HG03103 (cell line): ENCODE measurements around the gene GON4L.
"Not testable (repeated sequence)": the region's sequence is repeated elsewhere in the genome, so short reads cannot be mapped to it uniquely, and the experiment has no call there.

Experiments used
- ATAC-seq: cut with Tn5 transposase; IDR thresholded peaks from one replicate; pipeline ENCODE4 v1.9.1; 2021; ENCODE audit warnings: low read depth; ENCODE audit not compliant: unreplicated experiment

GON4L gene

DNA sequence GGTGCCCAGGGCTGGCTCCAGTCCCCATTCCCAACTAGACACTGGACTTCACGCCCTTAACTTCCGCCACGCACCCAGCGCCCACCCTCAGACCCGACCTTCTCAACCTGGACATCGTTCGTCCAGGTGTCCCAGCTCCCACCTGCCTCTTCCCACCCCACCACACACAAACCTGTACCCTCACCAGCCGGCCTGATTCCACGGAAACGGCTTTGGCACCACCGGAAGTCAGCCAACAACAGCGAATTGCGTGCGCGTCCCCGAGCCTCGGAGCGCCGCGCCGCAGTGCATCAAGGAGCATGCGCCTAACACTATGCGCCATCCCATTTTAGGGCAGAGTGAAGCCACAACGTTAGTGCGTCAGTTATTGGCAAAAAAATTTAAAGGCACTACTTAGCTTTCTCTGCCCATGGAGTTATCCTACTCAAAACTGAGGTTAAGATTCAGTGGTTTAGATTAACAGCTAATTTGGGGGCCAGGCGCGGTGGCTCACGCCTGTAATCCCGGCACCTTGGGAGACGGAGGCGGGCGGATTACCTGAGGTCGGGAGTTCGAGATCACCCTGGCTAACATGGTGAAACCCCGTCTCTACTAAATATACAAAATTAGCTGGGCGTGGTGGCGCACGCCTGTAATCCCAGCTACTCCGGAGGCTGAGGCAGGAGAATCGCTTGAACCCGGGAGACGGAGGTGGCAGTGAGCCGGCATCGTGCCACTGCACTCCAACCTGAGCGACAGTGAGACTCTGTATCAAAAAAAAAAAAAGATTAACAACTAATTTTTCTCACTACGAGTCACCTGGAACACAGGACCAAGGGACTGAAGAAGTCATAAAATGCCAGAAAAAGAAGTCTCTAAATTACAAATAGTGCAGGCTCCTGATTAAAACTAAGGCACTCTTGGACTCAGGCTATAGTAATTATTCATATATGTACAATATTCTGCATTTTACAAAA lies at the start of gene GON4L:
Gene GON4L (minus strand): TSS at position 240 of the 956 bp plus-strand sequence. CDS start 3,434 bp downstream, outside the sequence.
- ATAC-seq, result peak; percentile 51

GRCh38 chr1:155904261-155904660 lies 47.2 kb upstream of the GON4L start:
- no peak for ATAC-seq

GRCh38 chr1:155900161-155900560 lies 43.1 kb upstream of the GON4L start:
- ATAC-seq, result no peak

GRCh38 chr1:155899683-155900082 lies 42.7 kb upstream of the GON4L start:
- no peak for ATAC-seq

DNA sequence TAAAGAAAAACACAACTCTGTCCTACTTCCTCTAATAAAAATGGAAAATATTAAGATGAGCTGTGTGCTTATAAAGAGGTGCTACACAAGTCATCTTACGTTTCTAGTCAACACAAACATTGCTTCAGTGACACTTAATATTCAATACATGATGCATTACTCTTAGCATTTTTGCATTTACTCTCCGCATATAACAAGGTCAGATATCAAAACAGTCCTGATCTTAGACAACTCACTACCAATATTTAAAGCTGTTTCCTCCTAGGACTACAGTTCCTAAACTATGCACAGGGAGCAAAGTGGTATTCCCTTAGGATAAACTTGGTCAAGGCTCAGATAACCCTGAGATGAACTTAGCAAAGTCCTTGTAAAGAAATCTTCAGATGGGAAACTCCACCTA lies 41.9 kb upstream of the GON4L start:
- no peak for ATAC-seq

GRCh38 chr1:155897746-155898145 lies 40.7 kb upstream of the GON4L start:
- no peak for ATAC-seq

- not testable (repeated sequence) for ATAC-seq
Measured at GRCh38 chr1:155896476-155896875, 39.5 kb upstream of the GON4L start.

GRCh38 chr1:155895617-155896016 lies 38.6 kb upstream of the GON4L start:
- not testable (repeated sequence) for ATAC-seq

GRCh38 chr1:155893389-155894142 lies 36.6 kb upstream of the GON4L start:
- no peak for ATAC-seq

- ATAC-seq, result no peak
Measured at GRCh38 chr1:155892796-155893195, 35.8 kb upstream of the GON4L start.

GRCh38 chr1:155890251-155890650 lies 33.2 kb upstream of the GON4L start:
- no peak for ATAC-seq

DNA sequence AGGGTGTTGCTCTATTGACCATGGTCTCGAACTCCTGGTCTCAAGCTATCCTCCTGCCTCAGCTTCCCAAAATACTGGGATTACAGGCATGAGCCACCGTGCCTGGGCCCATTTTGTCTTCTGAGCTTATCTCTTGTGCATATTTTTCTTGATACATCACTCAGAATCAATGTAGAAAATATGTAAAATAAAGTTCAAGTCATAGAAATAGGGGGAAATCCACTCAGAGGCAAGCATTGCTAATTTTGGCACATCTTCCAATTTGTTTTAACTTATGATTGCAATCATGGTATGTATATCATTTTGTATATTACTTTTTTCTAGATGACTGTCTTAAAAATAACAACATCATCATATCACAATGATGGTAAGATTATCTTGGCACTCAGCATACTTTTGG lies 32.6 kb upstream of the GON4L start:
- no peak for ATAC-seq

DNA sequence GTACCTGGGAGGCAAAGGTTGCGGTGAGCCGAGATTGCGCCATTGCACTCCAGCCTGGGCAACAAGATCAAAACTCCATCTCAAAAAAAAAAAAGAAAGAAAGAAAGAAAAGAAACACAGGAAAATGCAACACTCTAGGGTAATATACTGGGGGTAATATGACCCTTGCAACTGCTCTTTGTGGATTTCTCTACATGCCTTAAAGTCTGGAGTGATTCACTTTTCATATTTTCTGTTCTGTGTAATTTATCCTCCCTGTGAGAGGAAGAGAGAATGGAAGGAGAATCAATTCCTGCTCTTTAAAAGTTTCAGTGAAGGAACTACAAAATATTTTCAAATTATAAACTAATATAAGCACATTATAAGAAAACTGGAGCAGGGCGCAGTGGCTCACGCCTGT lies 31.5 kb upstream of the GON4L start:
- ATAC-seq, result no peak

- no peak for ATAC-seq
Measured at GRCh38 chr1:155884982-155885381, 28.0 kb upstream of the GON4L start.

DNA sequence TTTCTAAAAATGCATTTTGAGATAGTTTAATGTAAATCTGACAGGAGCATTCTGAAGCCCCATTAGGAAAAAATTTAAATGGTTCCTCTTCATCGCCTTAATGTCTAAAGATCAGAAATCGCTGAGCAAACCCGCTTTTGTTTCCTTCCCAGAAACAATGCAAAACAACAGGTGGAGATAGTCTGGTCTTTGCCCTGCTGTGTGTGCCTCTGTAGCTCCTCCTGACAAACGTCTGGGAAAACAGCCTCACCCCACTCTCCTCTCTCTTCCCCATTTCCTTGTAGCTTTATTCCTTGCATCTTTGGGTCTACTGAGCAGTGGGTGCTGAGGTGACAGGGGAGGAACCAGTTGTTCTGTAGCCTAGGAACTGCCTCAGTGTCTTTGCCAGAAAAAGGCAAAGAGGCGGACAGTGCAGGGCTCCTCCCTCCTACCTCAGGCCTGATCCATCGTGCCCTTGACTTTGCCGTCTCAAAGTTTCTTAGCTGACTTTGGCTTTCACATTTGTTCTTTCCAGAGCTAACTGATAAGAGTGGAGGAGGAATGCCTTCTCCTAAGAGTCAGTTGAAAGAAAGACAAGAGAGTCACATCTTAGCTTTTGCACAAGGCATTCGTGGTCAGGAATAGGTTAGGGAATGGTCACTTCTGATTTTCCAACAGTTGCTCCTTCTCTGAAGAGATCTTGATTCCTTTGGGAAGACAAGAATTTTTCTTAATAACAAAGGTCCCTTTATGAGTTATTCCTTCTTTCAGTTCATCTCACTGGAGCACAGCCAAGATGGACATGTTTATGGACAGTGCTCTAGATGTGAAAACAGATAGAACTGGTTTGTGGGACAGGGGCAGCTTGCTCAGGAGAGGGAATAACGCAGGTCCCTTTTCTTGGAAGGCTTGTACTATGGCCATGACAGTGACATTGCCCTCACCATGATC lies 27.3 kb upstream of the GON4L start:
- no peak for ATAC-seq

DNA sequence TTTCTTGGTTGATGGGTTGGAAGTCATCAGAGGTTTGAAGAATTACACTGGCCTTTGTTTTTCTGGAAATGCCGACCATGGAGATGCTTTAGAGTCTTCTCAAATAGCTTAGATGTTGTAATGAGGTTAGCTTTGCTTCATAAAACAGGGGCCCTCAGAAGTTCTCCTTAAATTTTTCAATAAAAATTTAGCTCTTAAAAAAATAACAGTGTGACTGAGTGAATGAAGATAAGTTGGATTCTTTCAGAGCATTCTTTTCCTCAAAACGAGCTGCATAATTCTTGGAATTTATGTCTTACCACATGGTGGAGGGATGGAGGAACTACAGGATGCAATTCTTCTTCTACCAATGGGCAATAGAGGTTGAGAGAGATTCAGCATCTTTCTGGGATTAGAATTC lies 25.8 kb upstream of the GON4L start:
- ATAC-seq, result no peak

DNA sequence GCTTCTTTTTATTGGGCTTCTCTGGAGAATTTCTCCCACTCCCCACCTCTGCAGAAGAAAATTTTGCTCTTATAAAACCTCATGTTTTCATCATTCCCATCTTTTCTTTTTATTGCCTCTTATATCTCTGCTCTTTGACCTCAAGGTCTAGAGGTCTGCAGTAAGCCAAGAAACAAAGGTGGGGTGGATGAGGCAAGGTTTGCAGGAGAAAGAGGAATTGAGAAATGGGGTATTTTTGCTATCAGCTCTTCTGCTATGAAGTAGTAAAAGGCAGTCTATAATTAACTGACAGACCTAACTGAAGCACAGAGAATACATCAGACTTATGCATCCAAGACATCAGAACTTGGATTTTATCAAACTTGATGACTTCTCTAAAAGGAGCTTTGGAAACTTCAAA lies 25.2 kb upstream of the GON4L start:
- no peak for ATAC-seq

DNA sequence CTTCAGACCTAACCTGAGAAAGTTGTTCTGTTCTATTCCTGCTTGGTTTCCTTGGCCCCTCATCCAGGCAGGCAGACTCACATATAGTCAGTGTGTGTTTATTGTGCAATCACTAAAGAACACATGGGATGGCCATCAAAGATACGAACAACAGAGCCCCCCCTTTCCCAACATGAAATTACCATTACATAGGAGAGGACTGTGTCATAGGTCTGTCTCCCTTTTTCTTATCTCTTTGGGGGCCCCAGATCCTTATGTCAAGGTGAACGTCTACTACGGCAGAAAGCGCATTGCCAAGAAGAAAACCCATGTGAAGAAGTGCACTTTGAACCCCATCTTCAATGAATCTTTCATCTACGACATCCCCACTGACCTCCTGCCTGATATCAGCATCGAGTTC lies 23.9 kb upstream of the GON4L start:
- no peak for ATAC-seq

- no peak for ATAC-seq
Measured at GRCh38 chr1:155880251-155880650, 23.2 kb upstream of the GON4L start.

DNA sequence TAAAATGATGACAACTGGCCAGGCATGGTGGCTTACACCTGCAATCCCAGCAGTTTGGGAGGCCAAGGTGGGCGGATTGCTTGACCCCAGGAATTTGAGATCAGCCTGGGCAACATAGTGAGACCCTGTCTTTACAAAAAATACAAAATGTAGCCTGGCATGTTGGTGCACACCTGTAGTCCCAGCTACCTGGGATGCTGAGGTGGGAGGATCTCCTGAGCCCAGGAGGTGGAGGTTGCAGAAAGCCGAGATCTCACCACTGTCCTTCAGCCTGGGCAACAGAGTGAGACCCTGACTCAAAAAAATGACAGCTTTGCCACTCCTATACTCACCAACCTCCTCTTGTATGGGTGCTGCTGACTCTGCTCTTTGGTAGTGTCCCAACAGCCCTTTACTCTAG lies 20.9 kb upstream of the GON4L start:
- no peak for ATAC-seq

DNA sequence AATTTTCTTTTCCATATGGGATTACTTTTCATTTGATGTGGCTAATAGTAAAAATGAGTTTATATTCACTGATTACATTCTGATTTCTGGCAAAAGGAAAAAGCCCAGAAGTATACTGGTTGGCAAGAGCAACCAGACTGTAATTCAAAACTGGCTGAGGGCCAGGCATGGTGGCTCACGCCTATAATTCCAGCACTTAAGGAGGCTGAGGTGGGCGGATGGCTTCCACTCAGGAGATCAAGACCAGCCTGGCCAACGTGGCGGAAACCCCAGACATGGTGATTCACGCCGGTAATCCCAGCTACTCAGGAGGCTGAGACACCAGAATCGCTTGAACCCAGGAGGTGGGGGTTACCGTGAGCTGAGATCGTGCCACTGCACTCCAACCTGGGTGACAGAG lies 16.8 kb upstream of the GON4L start:
- ATAC-seq, result no peak
